IMR-90 (cell line): Measurements from ENCODE around the gene TSNAXIP1. TPM values are rescaled to one million over a fixed set of nuclear protein-coding genes. Genes with fewer than 3 reads are reported as not detected.

Experiments used
- ATAC-seq: fragments of 200-7000 bp; cut with Tn5 transposase; 2 replicates; pipeline ENCODE4 v1.9.1; 2020; ENCODE audit warnings: low read depth, mild to moderate bottlenecking, moderate library complexity
- BruUV-seq: library from RNA; stranded (reverse); fragments of 400-500 nt; replicated peaks from 2 replicates; lab custom pipeline; 2021; lab: Mats Ljungman, UMichigan
- CTCF ChIA-PET: fragments of 300-600 bp; formaldehyde crosslinking; extraction: SDS; loops from one replicate; lab custom pipeline; 2021; ENCODE audit warnings: antibody characterized with exemption; lab: Yijun Ruan, JAX
- POLR2A ChIA-PET: fragments of 300-600 bp; sonication (Branson Sonifier 250); formaldehyde crosslinking; loops from one replicate; lab custom pipeline; 2022; ENCODE audit warnings: antibody characterized with exemption; ENCODE audit not compliant: unreplicated experiment; lab: Charles Lee
- DNase-seq: peaks from one replicate; pipeline ENCODE4 v3.0.0; 2013
- H2AFZ ChIP-seq: replicated peaks from 2 replicates; pipeline ENCODE3; 2013; ENCODE audit warnings: low read length, mild to moderate bottlenecking; ENCODE audit not compliant: poor library complexity
- H2AK5ac ChIP-seq: 2 replicates; pipeline ENCODE4 v1.6.1; 2013; ENCODE audit warnings: low read depth, low read length, inconsistent platforms
- H2AK9ac ChIP-seq: replicated peaks from 2 replicates; pipeline ENCODE3; 2013; ENCODE audit warnings: mild to moderate bottlenecking, low read depth, low read length, moderate library complexity; ENCODE audit not compliant: poor library complexity
- H2BK120ac ChIP-seq: 2 replicates; pipeline ENCODE4 v1.6.1; 2013; ENCODE audit warnings: low read depth, low read length, inconsistent platforms
- H2BK15ac ChIP-seq: 3 replicates; pipeline ENCODE4 v1.6.1; 2013; ENCODE audit warnings: low read depth, low read length, inconsistent platforms
- H2BK20ac ChIP-seq: 2 replicates; pipeline ENCODE4 v1.6.1; 2013; ENCODE audit warnings: low read depth, mild to moderate bottlenecking, inconsistent platforms, low read length, moderate library complexity
- H2BK5ac ChIP-seq: 2 replicates; pipeline ENCODE4 v1.6.1; 2013; ENCODE audit warnings: mild to moderate bottlenecking, low read depth, low read length, inconsistent platforms; ENCODE audit not compliant: poor library complexity, severe bottlenecking
- H3K14ac ChIP-seq: replicated peaks from 2 replicates; pipeline ENCODE4 v1.6.1; 2013; ENCODE audit warnings: low read depth, low read length, inconsistent platforms
- H3K18ac ChIP-seq: 2 replicates; pipeline ENCODE4 v1.6.1; 2013; ENCODE audit warnings: low read depth, low read length, control low read depth
- H3K23ac ChIP-seq: 2 replicates; pipeline ENCODE4 v1.6.1; 2013; ENCODE audit warnings: low read depth, low read length, inconsistent platforms
- H3K27ac ChIP-seq: 2 replicates; pipeline ENCODE4 v1.5.1; 2013; ENCODE audit warnings: mild to moderate bottlenecking, control low read depth, low read length; ENCODE audit not compliant: insufficient read depth
- H3K27me3 ChIP-seq: 2 replicates; pipeline ENCODE4 v1.6.1; 2013; ENCODE audit warnings: low read length; ENCODE audit not compliant: control insufficient read depth, insufficient read depth
- H3K36me3 ChIP-seq: 2 replicates; pipeline ENCODE4 v1.6.1; 2013; ENCODE audit warnings: low read length, mixed read lengths; ENCODE audit not compliant: control insufficient read depth, insufficient read depth
- H3K4ac ChIP-seq: 2 replicates; pipeline ENCODE4 v1.6.1; 2013; ENCODE audit warnings: low read depth, low read length, inconsistent platforms
- H3K4me1 ChIP-seq: 2 replicates; pipeline ENCODE4 v1.6.1; 2013; ENCODE audit warnings: low read length, mixed read lengths; ENCODE audit not compliant: control insufficient read depth, insufficient read depth
- H3K4me2 ChIP-seq: 2 replicates; pipeline ENCODE4 v1.6.1; 2013; ENCODE audit warnings: low read depth, mild to moderate bottlenecking, control low read depth, low read length, moderate library complexity
- H3K4me3 ChIP-seq: 2 replicates; pipeline ENCODE4 v1.5.1; 2013; ENCODE audit warnings: low read depth, mild to moderate bottlenecking, control low read depth, low read length, moderate library complexity; ENCODE audit not compliant: insufficient read depth
- H3K56ac ChIP-seq: 2 replicates; pipeline ENCODE4 v1.6.1; 2013; ENCODE audit warnings: low read length, inconsistent platforms; ENCODE audit not compliant: insufficient read depth; ENCODE audit errors: extremely low read depth
- H3K79me1 ChIP-seq, 2 experiments: 2 replicates each; pipeline ENCODE4 v1.6.1; 2013; ENCODE audit warnings: low read length in 2 of 2, inconsistent platforms in 1 of 2, low read depth in 1 of 2
- H3K9ac ChIP-seq: 2 replicates; pipeline ENCODE4 v1.6.1; 2013; ENCODE audit warnings: low read depth, low read length, control low read depth
- H3K9me1 ChIP-seq: 2 replicates; pipeline ENCODE4 v1.6.1; 2013; ENCODE audit warnings: low read length, inconsistent platforms; ENCODE audit not compliant: insufficient read depth
- H3K9me3 ChIP-seq: 2 replicates; pipeline ENCODE4 v1.6.1; 2013; ENCODE audit warnings: low read length; ENCODE audit not compliant: control insufficient read depth, insufficient read depth
- H4K20me1 ChIP-seq: 2 replicates; pipeline ENCODE4 v1.6.1; 2013; ENCODE audit warnings: low read length, inconsistent platforms; ENCODE audit not compliant: insufficient read depth
- H4K5ac ChIP-seq: 2 replicates; pipeline ENCODE4 v1.6.1; 2013; ENCODE audit warnings: mild to moderate bottlenecking, low read depth, low read length, control low read depth
- H4K8ac ChIP-seq, 2 experiments: 2 replicates each; pipeline ENCODE4 v1.6.1; 2013; ENCODE audit warnings: low read depth in 2 of 2, low read length in 2 of 2, control low read depth in 1 of 2, inconsistent platforms in 1 of 2
- H4K91ac ChIP-seq: 2 replicates; pipeline ENCODE4 v1.6.1; 2013; ENCODE audit warnings: low read depth, low read length, inconsistent platforms; ENCODE audit not compliant: insufficient read depth
- BHLHE40 ChIP-seq: fragments of 150-350 bp; IDR thresholded peaks from 2 replicates; pipeline ENCODE4 v1.6.1; 2016; ENCODE audit warnings: mild to moderate bottlenecking, low read depth, low read length
- CEBPB ChIP-seq: IDR thresholded peaks from 2 replicates; pipeline ENCODE4 v1.6.1; 2012; ENCODE audit warnings: low read depth, low read length, improper control_type of control experiment
- CHD1 ChIP-seq: IDR thresholded peaks from 2 replicates; pipeline ENCODE4 v1.6.1; 2012; ENCODE audit warnings: low read depth, low read length, improper control_type of control experiment
- CTCF ChIP-seq: conservative IDR thresholded peaks from 2 replicates; pipeline ENCODE4 v1.5.1; 2012; ENCODE audit warnings: mild to moderate bottlenecking, low read depth, low read length, improper control_type of control experiment
- ELK1 ChIP-seq: fragments of 150-350 bp; IDR thresholded peaks from 2 replicates; pipeline ENCODE4 v1.6.1; 2016; ENCODE audit warnings: low read depth, mild to moderate bottlenecking, low read length, moderate library complexity, borderline replicate concordance
- FOS ChIP-seq: fragments of 150-350 bp; IDR thresholded peaks from 2 replicates; pipeline ENCODE4 v1.6.1; 2016; ENCODE audit warnings: low read depth, low read length
- MAFK ChIP-seq: IDR thresholded peaks from 2 replicates; pipeline ENCODE4 v1.6.1; 2012; ENCODE audit warnings: low read depth, low read length, improper control_type of control experiment
- MAZ ChIP-seq: IDR thresholded peaks from 2 replicates; pipeline ENCODE4 v1.6.1; 2012; ENCODE audit warnings: low read depth, mild to moderate bottlenecking, low read length, improper control_type of control experiment, moderate library complexity, borderline replicate concordance
- MXI1 ChIP-seq: IDR thresholded peaks from 2 replicates; pipeline ENCODE4 v1.6.1; 2012; ENCODE audit warnings: low read depth, mild to moderate bottlenecking, low read length, moderate library complexity, borderline replicate concordance
- NFE2L2 ChIP-seq: fragments of 150-350 bp; IDR thresholded peaks from 2 replicates; pipeline ENCODE4 v1.6.1; 2016; ENCODE audit warnings: low read depth, mild to moderate bottlenecking, low read length
- POLR2A ChIP-seq: IDR thresholded peaks from 2 replicates; pipeline ENCODE4 v1.6.1; 2012; ENCODE audit warnings: mild to moderate bottlenecking, low read depth, low read length
- RAD21 ChIP-seq: IDR thresholded peaks from 2 replicates; pipeline ENCODE4 v1.6.1; 2012; ENCODE audit warnings: low read length, improper control_type of control experiment
- RCOR1 ChIP-seq: IDR thresholded peaks from 2 replicates; pipeline ENCODE4 v1.6.1; 2012; ENCODE audit warnings: mild to moderate bottlenecking, low read length, improper control_type of control experiment; ENCODE audit not compliant: insufficient replicate concordance
- RFX5 ChIP-seq: IDR thresholded peaks from 2 replicates; pipeline ENCODE4 v1.8.0; 2012; ENCODE audit warnings: low read depth, mild to moderate bottlenecking, low read length, moderate library complexity
- SMC3 ChIP-seq: fragments of 150-350 bp; IDR thresholded peaks from 2 replicates; pipeline ENCODE4 v1.6.1; 2016; ENCODE audit warnings: low read depth, mild to moderate bottlenecking, antibody characterized with exemption, low read length, moderate library complexity
- USF2 ChIP-seq: fragments of 150-350 bp; IDR thresholded peaks from 2 replicates; pipeline ENCODE4 v1.6.1; 2017; ENCODE audit warnings: mild to moderate bottlenecking, antibody characterized with exemption, low read length, low read depth
- WGBS, 2 experiments: methylation state at CpG; one replicate each; pipeline versions ENCODE4 v1.1.5 to v1.1.7; 2013; ENCODE audit warnings: missing lambda C conversion rate in 2 of 2; ENCODE audit not compliant: insufficient read length in 1 of 2; ENCODE audit errors: extremely low coverage in 2 of 2; 5-methylcytosine and 5-hydroxymethylcytosine counted together
- dilution Hi-C: fragments of 300-500 bp; cut with HindIII; formaldehyde crosslinking; loops from one replicate; pipeline ENCODE4 v1.14.3; 2018; ENCODE audit warnings: low sequenced_read_pairs; ENCODE audit not compliant: unreplicated experiment
- in situ Hi-C: fragments of 300-500 bp; cut with MboI; formaldehyde crosslinking; loops from 3 replicates; pipeline ENCODE4 v1.14.3; 2019; ENCODE audit warnings: low sequenced_read_pairs, inconsistent platforms, mixed read lengths
- intact Hi-C: fragments of 100-400 bp; cut with micrococcal nuclease; formaldehyde crosslinking; loops from 2 replicates; pipeline ENCODE4 v1.10.0; 2022
- polyA plus RNA-seq, 3 experiments: library from polyadenylated mRNA; depleted of rRNA; stranded (reverse); fragments of >200 nt; gene quantifications; 2 replicates each; pipeline ENCODE4 v1.2.3, GENCODE V29; 2012; ENCODE audit warnings: low replicate concordance in 1 of 3
- total RNA-seq: library from RNA; depleted of rRNA; stranded (reverse); fragments of >200 nt; gene quantifications from 2 replicates; pipeline ENCODE4 v1.2.3, GENCODE V29; 2012

The TSNAXIP1 gene
- total and polyA plus RNA-seq, 2 of the 4 experiments (the other 2 are of a cell fraction): 0.72 to 1.4 TPM

- Histone ChIP-seq H3K56ac (no peak overlapping the region), H4K5ac (no peak overlapping the region), H3K27ac (no peak overlapping the region), H4K91ac (no peak overlapping the region), H3K9ac (no peak overlapping the region), H4K8ac (no peak overlapping the region), H3K9me3 (no peaks in the 10 kb centered on the region), H4K20me1 (peaks cover 2% of the 10 kb centered on the region; the same call in 1 of the 2 replicates), H2AK5ac (no peak overlapping the region), H3K27me3 (no peaks in the 10 kb centered on the region), H3K18ac (no peak overlapping the region), H3K23ac (no peak overlapping the region), H2AFZ (no peak overlapping the region), H3K4ac (no peak overlapping the region), H2BK20ac (no peak overlapping the region), H2AK9ac (no peak overlapping the region), H3K36me3 (no peaks in the 10 kb centered on the region), H3K9me1 (peaks cover 7% of the 10 kb centered on the region; the same call in 1 of the 2 replicates), H2BK5ac (no peak overlapping the region), H3K4me1 (peaks cover 1% of the 10 kb centered on the region), H2BK120ac (no peak overlapping the region), H3K79me1 (peaks cover 3 to 20% of the 10 kb centered on the region in 2 experiments; a peak in 3 of 4 replicates), H3K4me2 (no peak overlapping the region), H3K14ac (no peak overlapping the region), H3K4me3 (no peak overlapping the region), H2BK15ac (no peak overlapping the region)
- ATAC-seq: no peak
- 93% methylated on average over 2 of the region's 2 CpGs; no CpG with 5 or more reads in 1 of the 2 experiments for WGBS, 2 experiments
- DNase-seq: no peak
- dilution Hi-C loops: no loop called here
- no peak for TF ChIP-seq MXI1
- no peak for TF ChIP-seq SMC3
- TF ChIP-seq CEBPB: no peak
- TF ChIP-seq RFX5: no peak
- no peak for TF ChIP-seq CHD1
- TF ChIP-seq ELK1: no peak
- TF ChIP-seq MAZ: no peak
- no peak for TF ChIP-seq CTCF
- TF ChIP-seq RCOR1: no peak
- no peak for TF ChIP-seq MAFK
- no peak for TF ChIP-seq NFE2L2
- no peak for TF ChIP-seq USF2
- TF ChIP-seq RAD21: no peak
- no peak for TF ChIP-seq POLR2A
- TF ChIP-seq BHLHE40: no peak
- TF ChIP-seq FOS: no peak
- POLR2A ChIA-PET: no interaction called here
- no TSS peak for BruUV-seq
- CTCF ChIA-PET: no interaction called here
- intact Hi-C loops: no loop called here
- in situ Hi-C loops: no loop called here
Observed at GRCh38 chr16:67837811-67838210, 31.1 kb downstream of the TSNAXIP1 start.
